Measurements from ENCODE around the gene EPHB1.

- TF ChIP-seq CTCF (IDR thresholded peaks at IDR 0.05; ENCODE audit: poor library complexity, severe bottlenecking), result no peak
- TF ChIP-seq EP300 (conservative IDR thresholded peaks at IDR 0.05; ENCODE audit: poor library complexity, severe bottlenecking), result no peak
- no peak for TF ChIP-seq REST (IDR thresholded peaks at IDR 0.05; ENCODE audit: borderline replicate concordance)
Observed at GRCh38 chr3:135166266-135166825, 371.3 kb downstream of the EPHB1 start.
